ENCODE results near the gene CEP63.

CEP63 gene

GRCh38 chr3:134623615-134624245 lies 137.9 kb downstream of the CEP63 start:
- no peak for DNase-seq (ENCODE audit: low read depth in 2 of 2, low spot score in 1 of 2)
